HL-60 (cell line): ENCODE measurements around the gene CTNNA3.

Experiments
- POLR2AphosphoS5 ChIP-seq: IDR thresholded peaks from 2 replicates; pipeline ENCODE4 v1.6.1; 2012; ENCODE audit warnings: low read depth
- TF ChIP-seq, protein P1 (sequence below): IDR thresholded peaks from one replicate; pipeline ENCODE4 v1.5.1; 2011; ENCODE audit warnings: low read length, control low read depth, inconsistent platforms; ENCODE audit not compliant: insufficient read depth

DNA sequence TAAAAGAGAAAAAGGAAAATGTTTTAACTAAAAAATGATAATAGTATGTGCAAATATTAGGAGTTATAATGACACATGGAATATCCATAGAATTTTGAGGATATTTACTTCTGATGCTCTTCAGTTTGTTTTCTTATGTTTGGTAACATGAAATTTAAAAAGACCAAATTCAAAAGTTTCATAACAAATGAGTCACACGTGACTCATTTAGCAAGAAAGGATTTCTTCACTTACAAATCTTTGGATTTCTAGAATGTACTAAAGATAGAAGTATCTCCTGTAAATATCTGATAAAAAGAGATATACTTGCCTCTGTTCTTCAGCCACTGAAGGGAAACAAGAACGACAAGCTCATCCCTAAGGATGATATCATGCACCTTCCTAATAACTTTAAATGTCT is 1544.6 kb downstream of the CTNNA3 start:
- TF ChIP-seq POLR2AphosphoS5: no peak
- TF ChIP-seq, protein P1, sequence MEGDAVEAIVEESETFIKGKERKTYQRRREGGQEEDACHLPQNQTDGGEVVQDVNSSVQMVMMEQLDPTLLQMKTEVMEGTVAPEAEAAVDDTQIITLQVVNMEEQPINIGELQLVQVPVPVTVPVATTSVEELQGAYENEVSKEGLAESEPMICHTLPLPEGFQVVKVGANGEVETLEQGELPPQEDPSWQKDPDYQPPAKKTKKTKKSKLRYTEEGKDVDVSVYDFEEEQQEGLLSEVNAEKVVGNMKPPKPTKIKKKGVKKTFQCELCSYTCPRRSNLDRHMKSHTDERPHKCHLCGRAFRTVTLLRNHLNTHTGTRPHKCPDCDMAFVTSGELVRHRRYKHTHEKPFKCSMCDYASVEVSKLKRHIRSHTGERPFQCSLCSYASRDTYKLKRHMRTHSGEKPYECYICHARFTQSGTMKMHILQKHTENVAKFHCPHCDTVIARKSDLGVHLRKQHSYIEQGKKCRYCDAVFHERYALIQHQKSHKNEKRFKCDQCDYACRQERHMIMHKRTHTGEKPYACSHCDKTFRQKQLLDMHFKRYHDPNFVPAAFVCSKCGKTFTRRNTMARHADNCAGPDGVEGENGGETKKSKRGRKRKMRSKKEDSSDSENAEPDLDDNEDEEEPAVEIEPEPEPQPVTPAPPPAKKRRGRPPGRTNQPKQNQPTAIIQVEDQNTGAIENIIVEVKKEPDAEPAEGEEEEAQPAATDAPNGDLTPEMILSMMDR: no peak
